Measurements from ENCODE around the gene SLC6A7.

SLC6A7 gene

GRCh38 chr5:150221471-150221870 lies 31.6 kb downstream of the SLC6A7 start:
- H3K36me3 ChIP-seq (ENCODE audit: control insufficient read depth in 1 of 2, insufficient read depth in 2 of 2, low read depth in 1 of 2, low read length in 2 of 2): peaks cover 0 to 4% of the 10 kb centered on the region in 2 experiments
- WGBS: 84% methylated on average over 5 of the region's 5 CpGs
- no peak overlapping the region for H3K9ac ChIP-seq (ENCODE audit: low read length)
- H3K18ac ChIP-seq (ENCODE audit: low read depth in 1 of 2, low read length in 2 of 2): no peak overlapping the region
- no peak overlapping the region for H3K4ac ChIP-seq (ENCODE audit: low read depth in 1 of 2, low read length in 2 of 2)
- H3K23ac ChIP-seq (ENCODE audit: low read length in 2 of 2): no peak overlapping the region
- no peaks in the 10 kb centered on the region for H3K4me1 ChIP-seq (ENCODE audit: control insufficient read depth, insufficient read depth, low read depth, low read length)
- no peak overlapping the region for H3K14ac ChIP-seq (ENCODE audit: low read length in 2 of 2)
- no peak overlapping the region for H2AFZ ChIP-seq (ENCODE audit: low read depth, low read length)
- H2BK5ac ChIP-seq (ENCODE audit: low read depth, low read length, poor library complexity, severe bottlenecking): no peak overlapping the region
- H4K8ac ChIP-seq (ENCODE audit: low read length): no peak overlapping the region
- no peak overlapping the region for H4K91ac ChIP-seq (ENCODE audit: low read length)
- no peaks in the 10 kb centered on the region for H3K27me3 ChIP-seq (ENCODE audit: control insufficient read depth in 1 of 2, insufficient read depth in 1 of 2, low read length in 2 of 2)
- no peak overlapping the region for H3K27ac ChIP-seq (ENCODE audit: low read length, poor library complexity, severe bottlenecking)
- no peak overlapping the region for H2BK12ac ChIP-seq (ENCODE audit: low read length in 2 of 2)
- no peaks in the 10 kb centered on the region for H3K9me3 ChIP-seq (ENCODE audit: control insufficient read depth, low read length)
- DNase-seq: no peak
- no peak overlapping the region for H3K4me3 ChIP-seq (ENCODE audit: insufficient read depth in 1 of 2, low read depth in 1 of 2, low read length in 2 of 2)
- no peak overlapping the region for H3K4me2 ChIP-seq (ENCODE audit: low read length, poor library complexity, severe bottlenecking)
- no peak overlapping the region for H2BK15ac ChIP-seq (ENCODE audit: low read depth, poor library complexity, severe bottlenecking)
- H2BK120ac ChIP-seq (ENCODE audit: low read depth, low read length): no peak overlapping the region
- no peaks in the 10 kb centered on the region for H3K79me1 ChIP-seq (replicated peaks; ENCODE audit: low read length, poor library complexity, severe bottlenecking)
- no peak overlapping the region for H2AK5ac ChIP-seq (ENCODE audit: low read length, severe bottlenecking)

GRCh38 chr5:150222906-150223305 lies 33.0 kb downstream of the SLC6A7 start:
- Histone ChIP-seq H3K23ac (ENCODE audit: low read length in 2 of 2) (no peak overlapping the region), H2AK5ac (ENCODE audit: low read length, severe bottlenecking) (no peak overlapping the region), H3K4me1 (ENCODE audit: control insufficient read depth, insufficient read depth, low read depth, low read length) (no peaks in the 10 kb centered on the region), H2BK120ac (ENCODE audit: low read depth, low read length) (no peak overlapping the region), H4K91ac (ENCODE audit: low read length) (no peak overlapping the region), H2BK15ac (ENCODE audit: low read depth, poor library complexity, severe bottlenecking) (no peak overlapping the region), H2BK12ac (ENCODE audit: low read length in 2 of 2) (no peak overlapping the region), H3K14ac (ENCODE audit: low read length in 2 of 2) (no peak overlapping the region), H3K9ac (ENCODE audit: low read length) (no peak overlapping the region), H3K27me3 (ENCODE audit: control insufficient read depth in 1 of 2, insufficient read depth in 1 of 2, low read length in 2 of 2) (no peaks in the 10 kb centered on the region), H2BK5ac (ENCODE audit: low read depth, low read length, poor library complexity, severe bottlenecking) (no peak overlapping the region), H3K79me1 (replicated peaks; ENCODE audit: low read length, poor library complexity, severe bottlenecking) (no peaks in the 10 kb centered on the region), H2AFZ (ENCODE audit: low read depth, low read length) (no peak overlapping the region), H4K8ac (ENCODE audit: low read length) (no peak overlapping the region), H3K4ac (ENCODE audit: low read depth in 1 of 2, low read length in 2 of 2) (no peak overlapping the region), H3K18ac (ENCODE audit: low read depth in 1 of 2, low read length in 2 of 2) (no peak overlapping the region), H3K4me2 (ENCODE audit: low read length, poor library complexity, severe bottlenecking) (no peak overlapping the region), H3K27ac (ENCODE audit: low read length, poor library complexity, severe bottlenecking) (no peak overlapping the region), H3K36me3 (ENCODE audit: control insufficient read depth in 1 of 2, insufficient read depth in 2 of 2, low read depth in 1 of 2, low read length in 2 of 2) (peaks cover 0 to 4% of the 10 kb centered on the region in 2 experiments), H3K4me3 (ENCODE audit: insufficient read depth in 1 of 2, low read depth in 1 of 2, low read length in 2 of 2) (no peak overlapping the region), H3K9me3 (ENCODE audit: control insufficient read depth, low read length) (no peaks in the 10 kb centered on the region)
- no peak for DNase-seq
- WGBS: 80% methylated on average over 7 of the region's 21 CpGs

GRCh38 chr5:150223474-150223873 lies 33.6 kb downstream of the SLC6A7 start:
- Histone ChIP-seq H3K36me3 (ENCODE audit: control insufficient read depth in 1 of 2, insufficient read depth in 2 of 2, low read depth in 1 of 2, low read length in 2 of 2) (peaks cover 0 to 4% of the 10 kb centered on the region in 2 experiments), H2BK120ac (ENCODE audit: low read depth, low read length) (no peak overlapping the region), H3K4me1 (ENCODE audit: control insufficient read depth, insufficient read depth, low read depth, low read length) (no peaks in the 10 kb centered on the region)

GRCh38 chr5:150224483-150225027 lies 34.7 kb downstream of the SLC6A7 start:
- Histone ChIP-seq H3K4me3 (ENCODE audit: insufficient read depth in 1 of 2, low read depth in 1 of 2, low read length in 2 of 2) (no peak overlapping the region), H3K36me3 (ENCODE audit: control insufficient read depth in 1 of 2, insufficient read depth in 2 of 2, low read depth in 1 of 2, low read length in 2 of 2) (peaks cover 0 to 4% of the 10 kb centered on the region in 2 experiments), H2BK12ac (ENCODE audit: low read length in 2 of 2) (no peak overlapping the region), H3K9ac (ENCODE audit: low read length) (no peak overlapping the region), H2BK120ac (ENCODE audit: low read depth, low read length) (no peak overlapping the region), H2BK5ac (ENCODE audit: low read depth, low read length, poor library complexity, severe bottlenecking) (no peak overlapping the region), H3K27ac (ENCODE audit: low read length, poor library complexity, severe bottlenecking) (no peak overlapping the region), H3K14ac (ENCODE audit: low read length in 2 of 2) (no peak overlapping the region), H3K79me1 (replicated peaks; ENCODE audit: low read length, poor library complexity, severe bottlenecking) (no peaks in the 10 kb centered on the region), H2AK5ac (ENCODE audit: low read length, severe bottlenecking) (no peak overlapping the region), H3K4me2 (ENCODE audit: low read length, poor library complexity, severe bottlenecking) (no peak overlapping the region), H3K4me1 (ENCODE audit: control insufficient read depth, insufficient read depth, low read depth, low read length) (no peaks in the 10 kb centered on the region), H4K8ac (ENCODE audit: low read length) (no peak overlapping the region), H3K23ac (ENCODE audit: low read length in 2 of 2) (no peak overlapping the region), H3K27me3 (ENCODE audit: control insufficient read depth in 1 of 2, insufficient read depth in 1 of 2, low read length in 2 of 2) (no peaks in the 10 kb centered on the region), H2BK15ac (ENCODE audit: low read depth, poor library complexity, severe bottlenecking) (no peak overlapping the region), H3K18ac (ENCODE audit: low read depth in 1 of 2, low read length in 2 of 2) (no peak overlapping the region), H4K91ac (ENCODE audit: low read length) (no peak overlapping the region), H3K9me3 (ENCODE audit: control insufficient read depth, low read length) (no peaks in the 10 kb centered on the region), H2AFZ (ENCODE audit: low read depth, low read length) (no peak overlapping the region), H3K4ac (ENCODE audit: low read depth in 1 of 2, low read length in 2 of 2) (no peak overlapping the region)
- WGBS: 58% methylated on average over 6 of the region's 8 CpGs
- DNase-seq: peak; percentile 19

More at GRCh38 chr5:150223474-150223873, 33.6 kb downstream of the SLC6A7 start:
- Histone ChIP-seq H3K4me3 (ENCODE audit: insufficient read depth in 1 of 2, low read depth in 1 of 2, low read length in 2 of 2) (no peak overlapping the region), H3K14ac (ENCODE audit: low read length in 2 of 2) (no peak overlapping the region), H3K4me2 (ENCODE audit: low read length, poor library complexity, severe bottlenecking) (no peak overlapping the region), H4K8ac (ENCODE audit: low read length) (no peak overlapping the region), H2BK12ac (ENCODE audit: low read length in 2 of 2) (no peak overlapping the region), H3K79me1 (replicated peaks; ENCODE audit: low read length, poor library complexity, severe bottlenecking) (no peaks in the 10 kb centered on the region), H2AK5ac (ENCODE audit: low read length, severe bottlenecking) (no peak overlapping the region), H2AFZ (ENCODE audit: low read depth, low read length) (no peak overlapping the region), H2BK5ac (ENCODE audit: low read depth, low read length, poor library complexity, severe bottlenecking) (no peak overlapping the region), H3K9ac (ENCODE audit: low read length) (no peak overlapping the region), H3K27me3 (ENCODE audit: control insufficient read depth in 1 of 2, insufficient read depth in 1 of 2, low read length in 2 of 2) (no peaks in the 10 kb centered on the region), H3K27ac (ENCODE audit: low read length, poor library complexity, severe bottlenecking) (no peak overlapping the region), H2BK15ac (ENCODE audit: low read depth, poor library complexity, severe bottlenecking) (no peak overlapping the region), H4K91ac (ENCODE audit: low read length) (no peak overlapping the region), H3K18ac (ENCODE audit: low read depth in 1 of 2, low read length in 2 of 2) (no peak overlapping the region), H3K23ac (ENCODE audit: low read length in 2 of 2) (no peak overlapping the region), H3K9me3 (ENCODE audit: control insufficient read depth, low read length) (no peaks in the 10 kb centered on the region), H3K4ac (ENCODE audit: low read depth in 1 of 2, low read length in 2 of 2) (no peak overlapping the region)
- DNase-seq: no peak
- WGBS: 91% methylated on average over 5 of the region's 7 CpGs
